HS-5 (cell line): ENCODE results near the gene AGFG2.
"Not testable (repeated sequence)": the region's sequence is repeated elsewhere in the genome, so short reads cannot be mapped to it uniquely, and the experiment has no call there.

Experiments
- DNase-seq: peaks from one replicate; pipeline ENCODE4 v3.0.0-alpha.2; 2012; ENCODE audit warnings: low read depth

AGFG2 gene

GRCh38 chr7:100538654-100539435 is at the start of gene AGFG2:
Gene AGFG2, plus strand, starts transcription at chr7:100539203. Its CDS starts 144 bp downstream, at chr7:100539347.
- peak; percentile 85 for DNase-seq

- DNase-seq, result no peak
Measured at GRCh38 chr7:100489824-100490223, 49.2 kb upstream of the AGFG2 start.

GRCh38 chr7:100490483-100491191 is 48.4 kb upstream of the AGFG2 start:
- DNase-seq, result no peak

- no peak for DNase-seq
Measured at GRCh38 chr7:100491192-100491578, 47.8 kb upstream of the AGFG2 start.

- no peak for DNase-seq
Measured at GRCh38 chr7:100492738-100493475, 46.1 kb upstream of the AGFG2 start.

- DNase-seq, result no peak
Measured at GRCh38 chr7:100493476-100494264, 45.3 kb upstream of the AGFG2 start.

- DNase-seq, result no peak
Measured at GRCh38 chr7:100496509-100496908, 42.5 kb upstream of the AGFG2 start.

- DNase-seq, result not testable (repeated sequence)
Measured at GRCh38 chr7:100500743-100501142, 38.3 kb upstream of the AGFG2 start.

- not testable (repeated sequence) for DNase-seq
Measured at GRCh38 chr7:100504031-100504430, 35.0 kb upstream of the AGFG2 start.

GRCh38 chr7:100504887-100505611 is 34.0 kb upstream of the AGFG2 start:
- no peak for DNase-seq

GRCh38 chr7:100506356-100506923 is 32.6 kb upstream of the AGFG2 start:
- DNase-seq, result no peak

- no peak for DNase-seq
Measured at GRCh38 chr7:100509231-100509630, 29.8 kb upstream of the AGFG2 start.

GRCh38 chr7:100510437-100511239 is 28.4 kb upstream of the AGFG2 start:
- no peak for DNase-seq

- no peak for DNase-seq
Measured at GRCh38 chr7:100513212-100513810, 25.7 kb upstream of the AGFG2 start.

- peak; percentile 72 for DNase-seq
Measured at GRCh38 chr7:100515072-100515532, 23.9 kb upstream of the AGFG2 start.

- DNase-seq, result peak; percentile 76
Measured at GRCh38 chr7:100516135-100516812, 22.7 kb upstream of the AGFG2 start.

GRCh38 chr7:100517305-100517704 is 21.7 kb upstream of the AGFG2 start:
- DNase-seq, result no peak

- DNase-seq, result no peak
Measured at GRCh38 chr7:100519580-100519979, 19.4 kb upstream of the AGFG2 start.

GRCh38 chr7:100520138-100520537 is 18.9 kb upstream of the AGFG2 start:
- DNase-seq, result no peak
